Renal cortical epithelial cell (primary cell): ENCODE data around the gene EHMT1. TPM values are rescaled to one million over a fixed set of nuclear protein-coding genes. Genes with fewer than 3 reads are reported as not detected.
A peak's percentile ranks its signal among the peaks of the same experiment; 100 is the strongest.
"Not testable (repeated sequence)": the region's sequence is repeated elsewhere in the genome, so short reads cannot be mapped to it uniquely, and the experiment has no call there.

Experiments
- DNase-seq: peaks from one replicate; pipeline ENCODE4 v3.0.0-alpha.2; 2011; ENCODE audit warnings: low read depth
- total RNA-seq: library from RNA; depleted of rRNA; stranded (reverse); fragments of >200 nt; gene quantifications from 2 replicates; pipeline ENCODE4 v1.2.3, GENCODE V29; 2014

EHMT1 gene
- total RNA-seq, 1 donor from 2014 or later: 92.8 TPM

DNA sequence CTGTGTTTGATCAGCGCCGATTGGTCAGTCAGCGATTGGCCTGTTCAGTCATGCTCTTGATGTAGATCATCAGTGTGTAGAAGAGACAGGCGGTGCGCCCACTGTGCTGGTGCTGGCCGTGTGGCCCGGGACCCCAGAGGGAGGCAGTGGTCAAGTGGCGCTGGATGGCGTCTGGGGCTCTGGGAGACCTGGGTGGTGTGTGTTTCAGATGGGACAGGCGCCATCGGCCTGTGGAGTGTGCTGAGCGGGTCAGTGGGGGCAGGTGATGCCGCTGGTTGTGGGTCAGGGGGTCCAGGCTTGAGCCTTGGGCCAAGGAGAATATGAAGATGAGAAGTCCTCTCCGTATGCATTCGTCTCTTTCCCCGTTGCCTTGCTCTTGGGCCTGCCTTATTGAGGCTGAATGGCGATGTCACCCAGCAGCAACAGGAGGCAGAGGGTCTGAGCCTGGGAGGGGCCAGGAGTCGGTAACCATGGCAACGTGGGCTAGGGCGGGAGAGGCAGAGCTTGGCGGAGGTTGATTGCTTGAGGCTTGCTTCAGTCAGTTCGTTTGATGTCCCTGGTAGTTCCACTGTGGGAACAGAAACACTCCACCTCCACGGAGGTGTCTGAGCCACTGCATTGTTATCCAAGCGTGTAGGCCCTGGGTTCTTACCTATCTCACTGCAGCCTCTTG lies 141.0 kb downstream of the EHMT1 start:
- DNase-seq: no peak

DNA sequence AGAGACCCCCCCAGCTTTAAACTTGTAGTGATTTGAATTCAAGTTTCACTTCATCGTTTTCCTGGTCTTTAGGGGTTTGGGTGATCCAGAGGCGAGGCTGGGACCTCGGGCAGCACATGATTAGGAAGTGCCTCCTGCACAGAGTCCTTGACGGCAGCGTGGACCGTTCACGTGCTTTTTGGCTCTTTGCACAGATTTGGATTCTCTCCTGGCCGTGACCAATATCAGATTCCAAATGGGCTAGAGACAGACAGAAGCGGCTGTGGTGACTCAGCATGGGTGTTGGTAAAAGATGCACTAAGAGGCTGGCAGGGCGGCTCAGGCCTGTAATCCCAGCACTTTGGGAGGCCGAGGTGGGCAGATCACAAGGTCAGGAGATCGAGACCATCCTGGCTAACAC lies 141.6 kb downstream of the EHMT1 start:
- DNase-seq: no peak

DNA sequence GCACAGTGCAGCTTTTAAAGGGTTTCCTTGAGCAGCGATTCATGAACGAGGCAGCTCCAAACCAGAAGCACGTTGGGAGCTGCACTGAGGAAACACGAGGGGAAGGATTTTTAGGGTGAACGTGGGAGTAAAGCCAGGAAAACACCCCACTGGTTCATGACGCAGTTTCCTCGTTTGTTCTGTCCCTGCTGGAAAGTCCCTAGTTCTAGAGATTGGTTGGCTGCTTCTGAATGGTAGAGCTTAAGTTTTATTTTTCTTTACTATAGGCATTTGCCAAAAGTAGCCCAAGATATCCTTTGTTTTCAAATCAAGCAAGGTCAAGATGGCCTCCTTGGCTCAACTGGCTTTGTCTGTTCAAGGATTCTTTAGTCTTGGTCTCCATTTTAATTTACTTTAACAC lies 142.2 kb downstream of the EHMT1 start:
- DNase-seq: no peak

- no peak for DNase-seq
Measured at GRCh38 chr9:137761793-137762192, 143.0 kb downstream of the EHMT1 start.

DNA sequence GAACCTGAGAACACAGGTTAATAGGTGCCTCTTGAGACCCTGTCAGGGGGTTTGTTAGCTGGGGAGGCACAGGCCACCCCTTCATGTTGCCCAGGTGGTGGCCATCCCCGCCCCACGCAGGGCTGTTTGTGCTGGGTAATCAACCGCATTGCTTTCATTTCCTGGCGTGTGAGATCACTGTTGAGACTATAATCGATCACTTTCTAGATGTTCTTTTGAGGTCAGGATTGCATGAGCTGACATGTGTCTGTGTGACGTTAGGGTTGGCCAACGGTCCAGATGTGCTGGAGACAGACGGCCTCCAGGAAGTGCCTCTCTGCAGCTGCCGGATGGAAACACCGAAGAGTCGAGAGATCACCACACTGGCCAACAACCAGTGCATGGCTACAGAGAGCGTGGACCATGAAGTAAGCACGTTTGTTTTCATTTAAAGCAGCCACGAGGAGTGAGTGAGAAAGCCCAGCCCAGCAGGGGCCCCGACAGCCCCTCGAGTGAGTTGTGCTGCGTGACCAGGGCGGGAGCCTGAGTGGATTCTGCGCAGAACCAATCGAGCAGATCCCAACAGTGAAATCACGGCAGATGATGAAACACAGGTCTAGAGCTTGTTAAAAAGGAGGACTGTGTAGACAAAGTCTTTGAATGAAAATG lies 143.7 kb downstream of the EHMT1 start:
- DNase-seq: no peak

DNA sequence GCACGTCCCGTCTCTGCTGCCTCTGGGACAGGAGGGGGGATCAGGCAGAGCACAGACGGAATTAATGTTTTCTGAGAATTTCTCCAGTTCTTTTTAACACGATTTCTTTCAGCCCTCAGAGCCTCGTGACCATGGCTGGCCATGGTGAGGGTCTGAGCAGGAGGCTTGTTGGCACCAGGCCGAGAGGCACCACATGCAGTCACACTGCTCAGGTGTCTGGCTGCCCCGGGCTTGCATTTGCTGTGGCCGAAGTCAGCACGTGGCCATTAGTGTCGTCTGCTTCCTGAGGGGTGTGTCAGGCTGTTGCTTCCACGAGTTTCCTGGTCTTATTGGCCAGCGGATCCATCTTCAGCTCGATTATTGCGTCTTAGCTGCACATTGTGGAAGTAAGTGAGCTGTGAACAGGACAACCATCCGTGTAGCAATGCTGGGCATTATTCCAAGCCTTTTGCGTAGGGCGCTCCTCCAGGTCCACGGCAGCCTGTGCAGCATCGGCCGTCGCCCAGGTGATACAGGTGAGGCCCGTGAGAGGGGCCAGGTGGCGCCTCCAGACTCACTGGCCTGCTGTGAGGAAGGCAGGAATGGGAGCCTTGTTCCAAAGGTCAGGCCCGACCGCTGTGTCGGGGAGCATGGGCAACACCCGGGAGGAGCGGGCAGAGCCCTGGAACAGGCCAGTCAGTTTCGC lies 144.6 kb downstream of the EHMT1 start:
- DNase-seq: no peak

- DNase-seq: no peak
Measured at GRCh38 chr9:137764171-137764671, 145.4 kb downstream of the EHMT1 start.

- no peak for DNase-seq
Measured at GRCh38 chr9:137764981-137765380, 146.2 kb downstream of the EHMT1 start.

GRCh38 chr9:137765536-137765935 lies 146.7 kb downstream of the EHMT1 start:
- DNase-seq: no peak

- no peak for DNase-seq
Measured at GRCh38 chr9:137771580-137771979, 152.8 kb downstream of the EHMT1 start.

- peak; percentile 11 for DNase-seq
Measured at GRCh38 chr9:137772281-137772873, 153.6 kb downstream of the EHMT1 start.

GRCh38 chr9:137774775-137775386 lies 156.1 kb downstream of the EHMT1 start:
- DNase-seq: no peak

DNA sequence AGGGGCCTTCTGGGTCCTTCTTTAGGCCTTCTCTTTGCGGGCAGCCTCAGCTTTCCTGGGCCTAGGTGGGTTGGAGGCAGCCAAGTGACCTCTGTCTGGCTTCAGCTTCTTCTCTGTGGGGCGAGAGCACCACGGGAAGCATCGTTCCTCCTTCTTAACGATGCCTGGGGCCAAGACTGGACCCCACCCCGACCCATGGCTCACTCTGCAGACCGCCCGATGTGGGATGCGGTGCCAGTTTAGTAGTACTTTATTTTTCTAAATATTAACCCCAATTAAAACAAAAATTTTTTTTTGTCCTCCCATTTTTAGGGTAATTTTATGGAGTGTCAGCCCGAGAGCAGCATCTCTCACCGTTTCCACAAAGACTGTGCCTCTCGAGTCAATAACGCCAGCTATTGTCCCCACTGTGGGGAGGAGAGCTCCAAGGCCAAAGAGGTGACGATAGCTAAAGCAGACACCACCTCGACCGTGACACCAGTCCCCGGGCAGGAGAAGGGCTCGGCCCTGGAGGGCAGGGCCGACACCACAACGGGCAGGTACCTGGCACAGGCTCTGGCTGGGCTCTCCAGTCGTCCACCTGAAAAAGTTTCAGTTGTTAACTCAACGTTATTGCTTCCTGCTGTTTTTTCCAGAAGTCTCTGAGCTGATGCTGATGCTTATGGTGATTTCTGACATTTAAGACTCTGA lies 157.6 kb downstream of the EHMT1 start:
- DNase-seq: no peak

DNA sequence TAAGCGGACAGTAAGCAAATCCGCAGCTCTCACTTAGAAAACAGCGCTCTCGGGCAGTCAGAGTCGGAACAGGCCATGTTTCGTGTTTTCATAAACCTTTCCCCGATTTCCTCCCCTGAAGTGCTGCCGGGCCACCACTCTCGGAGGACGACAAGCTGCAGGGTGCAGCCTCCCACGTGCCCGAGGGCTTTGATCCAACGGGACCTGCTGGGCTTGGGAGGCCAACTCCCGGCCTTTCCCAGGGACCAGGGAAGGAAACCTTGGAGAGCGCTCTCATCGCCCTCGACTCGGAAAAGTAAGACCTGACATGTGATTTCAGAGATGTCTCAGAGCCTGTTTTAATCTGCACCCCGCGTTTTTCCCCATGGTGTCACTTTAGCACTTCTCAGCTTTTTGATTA lies 159.0 kb downstream of the EHMT1 start:
- no peak for DNase-seq

DNA sequence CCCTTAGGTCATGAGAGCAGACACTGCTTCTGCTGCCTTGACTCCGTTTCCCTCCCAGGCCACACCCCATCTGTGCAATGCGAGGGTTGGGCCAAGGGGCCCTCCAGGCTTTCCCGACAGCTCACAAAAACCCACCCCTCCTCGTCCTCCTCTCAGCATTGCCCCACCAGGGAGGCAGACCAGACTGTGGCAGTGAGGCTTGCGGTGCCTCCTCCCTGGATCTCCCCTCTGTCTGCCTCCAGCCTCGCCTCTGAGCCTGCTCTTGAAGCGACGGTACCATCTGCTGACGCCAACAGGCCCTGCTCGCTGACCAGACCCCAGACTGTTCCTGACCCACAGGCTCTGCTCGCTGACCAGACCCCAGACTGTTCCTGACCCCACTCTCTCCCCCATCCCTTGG lies 159.5 kb downstream of the EHMT1 start:
- no peak for DNase-seq

DNA sequence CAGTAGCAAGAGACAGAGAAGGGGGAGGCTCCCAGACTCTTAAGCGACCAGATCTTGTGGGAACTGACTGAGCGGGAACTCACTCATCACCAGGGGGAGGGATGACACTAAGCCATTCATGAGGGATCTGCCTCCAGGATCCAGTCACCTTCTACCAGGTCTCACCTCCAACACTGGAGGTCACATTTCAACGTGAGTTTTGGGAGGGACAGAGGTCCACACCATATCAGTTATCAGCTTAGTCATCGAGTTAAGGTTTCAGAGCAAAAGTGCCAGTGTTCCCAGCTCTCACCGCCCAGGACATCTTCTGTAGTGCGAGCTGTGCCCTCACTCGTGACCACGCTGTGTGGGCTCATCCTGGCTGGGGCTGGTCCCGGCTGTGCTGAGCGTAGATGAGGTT lies 160.1 kb downstream of the EHMT1 start:
- no peak for DNase-seq

- not testable (repeated sequence) for DNase-seq
Measured at GRCh38 chr9:137780031-137780430, 161.2 kb downstream of the EHMT1 start.

DNA sequence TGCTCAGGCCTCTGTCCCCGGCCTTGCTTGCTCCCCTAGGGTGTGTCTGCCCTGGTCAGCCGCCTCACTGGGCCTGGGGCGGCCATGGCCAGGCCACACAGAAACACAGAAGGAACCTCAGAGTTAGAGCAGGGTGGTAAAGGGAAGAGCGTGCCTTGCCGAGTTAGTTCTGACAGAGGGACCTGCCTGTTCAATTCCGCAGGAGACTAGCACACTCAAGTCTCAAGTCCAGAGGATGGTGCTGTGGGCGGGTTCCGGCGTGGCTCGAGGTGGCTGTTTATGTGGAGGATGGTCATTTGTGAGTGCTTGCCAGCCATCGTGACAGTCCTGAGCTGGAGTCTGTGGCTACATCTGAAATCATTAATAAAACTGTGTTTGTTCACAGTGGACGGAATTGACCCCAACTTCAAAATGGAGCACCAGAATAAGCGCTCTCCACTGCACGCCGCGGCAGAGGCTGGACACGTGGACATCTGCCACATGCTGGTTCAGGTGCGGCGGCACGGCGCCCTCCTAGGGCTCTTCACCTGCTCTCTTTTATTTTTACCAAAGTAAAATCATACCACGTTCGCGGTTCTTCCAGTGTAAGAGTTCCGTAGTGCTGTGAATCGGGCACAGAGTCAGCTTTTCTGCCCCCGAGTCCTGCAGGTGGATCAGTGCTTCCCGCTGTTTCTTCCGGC lies 163.2 kb downstream of the EHMT1 start:
- no peak for DNase-seq

- DNase-seq: no peak
Measured at GRCh38 chr9:137783521-137783920, 164.7 kb downstream of the EHMT1 start.

GRCh38 chr9:137784046-137784445 lies 165.2 kb downstream of the EHMT1 start:
- DNase-seq: no peak
